HepG2 (cell line): ENCODE measurements around the gene GNAS. TPM values are rescaled to one million over a fixed set of nuclear protein-coding genes. Genes with fewer than 3 reads are reported as not detected.

Source experiments
- ATAC-seq: fragments of 200-7000 bp; cut with Tn5 transposase; 3 replicates; pipeline ENCODE4 v1.9.1; 2020; ENCODE audit warnings: mild to moderate bottlenecking, moderate library complexity
- BruUV-seq: library from RNA; stranded (reverse); fragments of 400-500 nt; replicated peaks from 2 replicates; lab custom pipeline; 2021; lab: Mats Ljungman, UMichigan
- CTCF ChIA-PET: fragments of 300-600 bp; formaldehyde crosslinking; extraction: SDS; loops from one replicate; lab custom pipeline; 2021; ENCODE audit warnings: low total read pairs, inconsistent platforms, low intra/inter-chr PET ratio; lab: Yijun Ruan, JAX
- POLR2A ChIA-PET: fragments of 350-600 bp; sonication (Branson Sonifier 250); formaldehyde crosslinking; loops from one replicate; lab custom pipeline; 2020; ENCODE audit warnings: antibody characterized with exemption, inconsistent platforms; lab: Yijun Ruan, JAX
- DNase-seq: peaks from one replicate; pipeline ENCODE4 v3.0.0-alpha.2; 2015; ENCODE audit warnings: low spot score
- FAIRE-seq: peaks from 3 replicates; lab custom pipeline; 2011; peaks lifted over from hg19 to GRCh38; lab: Jason Lieb, UNC
- H2AFZ ChIP-seq: one replicate; pipeline ENCODE4 v1.6.1; 2011; ENCODE audit warnings: low read length, inconsistent platforms
- H3K27ac ChIP-seq: fragments of 300-600 bp; 3 replicates; pipeline ENCODE4 v1.8.0; 2011; ENCODE audit warnings: mixed run types, mild to moderate bottlenecking, mixed read lengths, low read length, inconsistent platforms; ENCODE audit not compliant: insufficient read depth; ENCODE audit errors: extremely low read length
- H3K27me3 ChIP-seq, 2 experiments: fragments of 200-600 bp in 1 of 2; 2 replicates in 1 of 2; 3 replicates in 1 of 2; pipeline versions ENCODE4 v1.6.0 to v1.8.0; 2011; ENCODE audit warnings: low read length in 2 of 2, mild to moderate bottlenecking in 2 of 2, moderate library complexity in 2 of 2, inconsistent platforms in 1 of 2; ENCODE audit not compliant: insufficient read depth in 2 of 2, control insufficient read depth in 1 of 2
- H3K36me3 ChIP-seq, 2 experiments: fragments of 200-600 bp in 1 of 2; replicated peaks in 1 of 2; 2 replicates in 1 of 2; 3 replicates in 1 of 2; pipeline versions ENCODE4 v1.5.1 to v1.8.0; 2011; ENCODE audit warnings: low read length in 2 of 2, inconsistent platforms in 1 of 2; ENCODE audit not compliant: insufficient read depth in 2 of 2, control insufficient read depth in 1 of 2
- H3K4me1 ChIP-seq: 2 replicates; pipeline ENCODE4 v1.5.1; 2012; ENCODE audit warnings: low read length, inconsistent platforms; ENCODE audit not compliant: insufficient read depth
- H3K4me2 ChIP-seq: 2 replicates; pipeline ENCODE4 v1.6.0; 2011; ENCODE audit warnings: low read depth, low read length, inconsistent platforms
- H3K4me3 ChIP-seq, 3 experiments: fragments of 200-600 bp in 1 of 3; sonication (generic), shearing (Covaris generic) in 1 of 3; replicated peaks in 1 of 3; 2 replicates each; pipeline ENCODE4 v1.5.1; 2011 to 2016; ENCODE audit warnings: low read length in 3 of 3, inconsistent platforms in 2 of 3, low read depth in 2 of 3, mild to moderate bottlenecking in 2 of 3, control low read depth in 1 of 3, mixed read lengths in 1 of 3; ENCODE audit not compliant: insufficient read depth in 1 of 3
- H3K79me2 ChIP-seq: one replicate; pipeline ENCODE4 v1.6.1; 2011; ENCODE audit warnings: low read length, inconsistent platforms; ENCODE audit not compliant: insufficient read depth
- H3K9ac ChIP-seq: 2 replicates; pipeline ENCODE4 v1.6.0; 2011; ENCODE audit warnings: mild to moderate bottlenecking, low read depth, low read length, inconsistent platforms; ENCODE audit not compliant: insufficient read depth
- H3K9me3 ChIP-seq: 2 replicates; pipeline ENCODE4 v1.5.1; 2012; ENCODE audit warnings: mild to moderate bottlenecking, low read length
- H4K20me1 ChIP-seq: 2 replicates; pipeline ENCODE4 v1.6.0; 2011; ENCODE audit warnings: inconsistent platforms, mild to moderate bottlenecking, low read length, moderate library complexity; ENCODE audit not compliant: insufficient read depth
- HDAC1 ChIP-seq: sonication (generic); formaldehyde crosslinking; IDR thresholded peaks from 2 replicates; pipeline ENCODE4 v1.5.1; 2020; ENCODE audit warnings: mild to moderate bottlenecking, missing genetic modification reagents
- NR1H2 ChIP-seq: sonication (generic); formaldehyde crosslinking; IDR thresholded peaks from 2 replicates; pipeline ENCODE4 v1.8.1; 2022; ENCODE audit warnings: low read depth, missing genetic modification reagents, borderline replicate concordance
- REPIN1 ChIP-seq: sonication (generic); formaldehyde crosslinking; IDR thresholded peaks from 2 replicates; pipeline ENCODE4 v1.8.0; 2022; ENCODE audit warnings: missing genetic modification reagents, low read depth, mild to moderate bottlenecking, borderline replicate concordance
- SIN3A ChIP-seq: IDR thresholded peaks from 2 replicates; pipeline ENCODE4 v1.6.1; 2011; ENCODE audit warnings: low read depth, mild to moderate bottlenecking, control low read depth, low read length, borderline replicate concordance
- SIX4 ChIP-seq: sonication (generic); formaldehyde crosslinking; IDR thresholded peaks from 2 replicates; pipeline ENCODE4 v1.4.0; 2020; ENCODE audit warnings: missing genetic modification reagents
- ZNF619 ChIP-seq: sonication (generic); formaldehyde crosslinking; IDR thresholded peaks from 2 replicates; pipeline ENCODE4 v1.4.0; 2020; ENCODE audit warnings: mild to moderate bottlenecking, missing genetic modification reagents
- ZSCAN21 ChIP-seq: sonication (generic); formaldehyde crosslinking; IDR thresholded peaks from 2 replicates; pipeline ENCODE4 v1.8.0; 2022; ENCODE audit warnings: mild to moderate bottlenecking, missing genetic modification reagents, moderate library complexity, borderline replicate concordance
- WGBS: methylation state at CpG from one replicate; pipeline ENCODE4 v1.1.6; 2017; ENCODE audit warnings: low lambda C conversion rate; 5-methylcytosine and 5-hydroxymethylcytosine counted together
- in situ Hi-C: cut with HindIII; loops from 2 replicates; pipeline ENCODE4 v1.10.0; 2017; ENCODE audit warnings: low pct_unique_long_range_greater_than_20kb; ENCODE audit not compliant: extremely low pct_ligation_motif_present
- intact Hi-C: fragments of 100-400 bp; cut with micrococcal nuclease; formaldehyde crosslinking; loops from one replicate; pipeline ENCODE4 v1.10.0; 2022; ENCODE audit not compliant: unreplicated experiment
- polyA plus RNA-seq, 8 experiments: library from polyadenylated mRNA; depleted of rRNA in 3 of 8; stranded (reverse) in 7 of 8; unstranded in 1 of 8; fragments of >200 nt; fragmentation: Illumina TruSeq in 4 of 8; extraction: Trizol in 4 of 8; gene quantifications; 2 replicates each; pipeline versions ENCODE4 v1.2.1 to v1.2.3, GENCODE V29; 2011 to 2016; ENCODE audit warnings: low read depth in 4 of 8, missing spikeins in 1 of 8, mixed read lengths in 1 of 8; ENCODE audit not compliant: insufficient read depth in 1 of 8
- total RNA-seq, 5 experiments: library from RNA; depleted of rRNA; stranded (reverse); fragments of >200 nt; fragmentation: Illumina TruSeq; extraction: Trizol; gene quantifications; 2 replicates each; pipeline ENCODE4 v1.2.3, GENCODE V29; 2016; ENCODE audit warnings: low read depth in 1 of 5
- TF ChIP-seq, protein P1 (sequence below): IDR thresholded peaks from 2 replicates; pipeline ENCODE4 v1.6.1; 2016; ENCODE audit warnings: missing biosample characterization, missing genetic modification reagents, low read depth
- TF ChIP-seq, protein P2 (sequence below): sonication (generic); formaldehyde crosslinking; IDR thresholded peaks from 2 replicates; pipeline ENCODE4 v1.4.0; 2020; ENCODE audit warnings: missing genetic modification reagents, low read depth, mild to moderate bottlenecking, borderline replicate concordance
- TF ChIP-seq, protein P3 (sequence below): sonication (generic); formaldehyde crosslinking; IDR thresholded peaks from 2 replicates; pipeline ENCODE4 v1.5.1; 2020; ENCODE audit warnings: mild to moderate bottlenecking, moderate library complexity, missing genetic modification reagents
- TF ChIP-seq, protein P4 (sequence below), 2 experiments: sonication (generic) in 1 of 2; formaldehyde crosslinking in 1 of 2; IDR thresholded peaks; 2 replicates each; pipeline versions ENCODE4 v1.4.0 to v1.6.1; 2018 to 2020; ENCODE audit warnings: missing genetic modification reagents in 2 of 2, borderline replicate concordance in 1 of 2, low read depth in 1 of 2, mild to moderate bottlenecking in 1 of 2, missing biosample characterization in 1 of 2
- TF ChIP-seq, protein P5 (sequence below): sonication (generic); formaldehyde crosslinking; IDR thresholded peaks from 2 replicates; pipeline ENCODE4 v1.4.0; 2020; ENCODE audit warnings: missing genetic modification reagents

The GNAS gene
- total and polyA plus RNA-seq, 2 of the 13 experiments (the other 11 are each of a cell fraction or from before 2014, with no cell fraction given): 407 to 1,008 TPM

DNA sequence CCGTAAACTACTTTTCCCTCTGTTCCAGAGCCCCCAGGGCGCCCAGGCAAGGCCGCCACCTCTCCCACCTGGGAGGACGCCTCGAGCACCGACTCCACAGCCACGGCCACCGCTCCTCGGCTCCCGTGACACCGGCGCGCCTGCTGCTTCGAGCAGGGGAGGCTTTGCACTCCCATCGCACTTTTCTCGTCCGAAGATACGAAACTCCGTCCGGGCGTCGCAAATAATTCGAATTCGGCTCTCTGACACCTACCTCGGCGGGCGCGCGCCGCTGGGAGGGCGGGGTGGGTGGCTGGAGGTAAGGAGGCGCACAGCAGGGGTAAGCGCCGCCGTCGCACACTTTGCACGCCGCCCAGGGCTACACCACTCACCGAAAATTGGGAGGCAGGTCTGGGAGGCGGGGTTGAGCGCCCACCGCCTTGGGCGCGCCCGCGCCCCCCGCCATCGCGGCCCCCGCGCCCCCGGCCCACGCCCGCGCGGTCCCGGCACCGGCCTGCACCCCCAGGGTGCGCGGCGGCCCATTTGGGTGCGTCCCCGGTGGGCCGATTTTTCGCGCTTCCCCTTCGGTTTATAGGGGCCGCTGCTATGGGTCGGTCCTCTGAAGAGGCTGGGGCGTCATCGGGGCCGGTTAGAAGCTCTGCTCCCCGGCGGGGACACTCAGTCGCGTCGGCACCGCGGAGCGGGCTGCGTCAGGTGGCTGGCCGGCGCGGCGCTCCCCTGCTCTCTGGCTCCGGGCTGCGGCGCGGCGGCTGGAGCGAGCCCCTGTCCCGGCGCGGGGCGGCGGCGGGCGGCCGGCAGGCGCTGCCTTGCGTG, 36.2 kb downstream of the GNAS start:
- intact Hi-C loops (no loop called here), in situ Hi-C loops (no loop called here)
- peak; percentile 76 for DNase-seq
- H3K4me1 ChIP-seq: peaks cover 24% of the 10 kb centered on the region
- peaks cover 7% of the 10 kb centered on the region; the same call in 1 of the 2 replicates for H3K9me3 ChIP-seq
- POLR2A ChIA-PET: interaction anchor here (1.0 to 2.0 kb wide), 8 partner anchors 11 to 238 kb away, joined by 3 to 14 read pairs (median 4); partner anchors contain the start of genes ATP5F1E, PRELID3B and STX16
- ATAC-seq: peak; percentile 62
- H3K9ac ChIP-seq: peak overlapping the region; percentile 85
- H4K20me1 ChIP-seq: peaks cover 10% of the 10 kb centered on the region
- FAIRE-seq: no peak
- no peaks in the 10 kb centered on the region for H3K36me3 ChIP-seq
- H3K4me2 ChIP-seq: peak overlapping the region; percentile 74
- WGBS: 71% methylated on average over 101 of the region's 101 CpGs
- BruUV-seq: no TSS peak
- no peak overlapping the region for H2AFZ ChIP-seq
- peaks cover 0 to 3% of the 10 kb centered on the region in 2 experiments; a peak in 2 of 5 replicates for H3K27me3 ChIP-seq
- H3K79me2 ChIP-seq: peaks cover 18% of the 10 kb centered on the region
- H3K4me3 ChIP-seq: peak overlapping the region; percentile 78 to 98 (median 86)
- CTCF ChIA-PET: no interaction called here
- H3K27ac ChIP-seq: peak overlapping the region; percentile 49
- TF ChIP-seq SIN3A (peak; percentile 78; the same call in 1 of the 2 replicates), REPIN1 (CRISPR knock-in tag) (0 out of 2 replicates have a peak, but pooled peaks have one; percentile 19), HDAC1 (CRISPR knock-in tag) (peak; percentile 74), ZSCAN21 (peak; percentile 23; the same call in 1 of the 2 replicates), NR1H2 (CRISPR knock-in tag) (0 out of 2 replicates have a peak, but pooled peaks have one; percentile 39), SIX4 (CRISPR knock-in tag) (no peak), ZNF619 (0 out of 2 replicates have a peak, but pooled peaks have one; percentile 68)
- TF ChIP-seq, protein P1, sequence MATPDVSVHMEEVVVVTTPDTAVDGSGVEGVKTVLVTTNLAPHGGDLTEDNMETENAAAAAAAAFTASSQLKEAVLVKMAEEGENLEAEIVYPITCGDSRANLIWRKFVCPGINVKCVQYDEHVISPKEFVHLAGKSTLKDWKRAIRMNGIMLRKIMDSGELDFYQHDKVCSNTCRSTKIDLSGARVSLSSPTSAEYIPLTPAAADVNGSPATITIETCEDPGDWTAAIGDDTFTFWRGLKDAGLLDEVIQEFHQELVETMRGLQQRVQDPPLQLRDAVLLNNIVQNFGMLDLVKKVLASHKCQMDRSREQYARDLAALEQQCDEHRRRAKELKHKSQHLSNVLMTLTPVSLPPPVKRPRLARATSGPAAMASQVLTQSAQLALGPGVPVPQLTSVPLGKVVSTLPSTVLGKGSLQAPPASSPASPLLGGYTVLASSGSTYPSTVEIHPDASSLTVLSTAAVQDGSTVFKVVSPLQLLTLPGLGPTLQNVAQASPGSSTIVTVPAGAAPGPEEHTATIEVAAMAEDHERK: no peak
- TF ChIP-seq, protein P2, sequence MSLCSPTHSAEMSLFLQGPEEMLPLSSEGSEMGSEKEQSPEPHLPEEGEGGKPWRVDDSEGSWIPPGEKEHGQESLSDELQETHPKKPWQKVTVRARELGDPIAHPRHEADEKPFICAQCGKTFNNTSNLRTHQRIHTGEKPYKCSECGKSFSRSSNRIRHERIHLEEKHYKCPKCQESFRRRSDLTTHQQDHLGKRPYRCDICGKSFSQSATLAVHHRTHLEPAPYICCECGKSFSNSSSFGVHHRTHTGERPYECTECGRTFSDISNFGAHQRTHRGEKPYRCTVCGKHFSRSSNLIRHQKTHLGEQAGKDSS: 0 out of 2 replicates have a peak, but pooled peaks have one; percentile 26
- TF ChIP-seq, protein P3, sequence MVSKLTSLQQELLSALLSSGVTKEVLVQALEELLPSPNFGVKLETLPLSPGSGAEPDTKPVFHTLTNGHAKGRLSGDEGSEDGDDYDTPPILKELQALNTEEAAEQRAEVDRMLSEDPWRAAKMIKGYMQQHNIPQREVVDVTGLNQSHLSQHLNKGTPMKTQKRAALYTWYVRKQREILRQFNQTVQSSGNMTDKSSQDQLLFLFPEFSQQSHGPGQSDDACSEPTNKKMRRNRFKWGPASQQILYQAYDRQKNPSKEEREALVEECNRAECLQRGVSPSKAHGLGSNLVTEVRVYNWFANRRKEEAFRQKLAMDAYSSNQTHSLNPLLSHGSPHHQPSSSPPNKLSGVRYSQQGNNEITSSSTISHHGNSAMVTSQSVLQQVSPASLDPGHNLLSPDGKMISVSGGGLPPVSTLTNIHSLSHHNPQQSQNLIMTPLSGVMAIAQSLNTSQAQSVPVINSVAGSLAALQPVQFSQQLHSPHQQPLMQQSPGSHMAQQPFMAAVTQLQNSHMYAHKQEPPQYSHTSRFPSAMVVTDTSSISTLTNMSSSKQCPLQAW (CRISPR knock-in tag): no peak
- TF ChIP-seq, protein P4, sequence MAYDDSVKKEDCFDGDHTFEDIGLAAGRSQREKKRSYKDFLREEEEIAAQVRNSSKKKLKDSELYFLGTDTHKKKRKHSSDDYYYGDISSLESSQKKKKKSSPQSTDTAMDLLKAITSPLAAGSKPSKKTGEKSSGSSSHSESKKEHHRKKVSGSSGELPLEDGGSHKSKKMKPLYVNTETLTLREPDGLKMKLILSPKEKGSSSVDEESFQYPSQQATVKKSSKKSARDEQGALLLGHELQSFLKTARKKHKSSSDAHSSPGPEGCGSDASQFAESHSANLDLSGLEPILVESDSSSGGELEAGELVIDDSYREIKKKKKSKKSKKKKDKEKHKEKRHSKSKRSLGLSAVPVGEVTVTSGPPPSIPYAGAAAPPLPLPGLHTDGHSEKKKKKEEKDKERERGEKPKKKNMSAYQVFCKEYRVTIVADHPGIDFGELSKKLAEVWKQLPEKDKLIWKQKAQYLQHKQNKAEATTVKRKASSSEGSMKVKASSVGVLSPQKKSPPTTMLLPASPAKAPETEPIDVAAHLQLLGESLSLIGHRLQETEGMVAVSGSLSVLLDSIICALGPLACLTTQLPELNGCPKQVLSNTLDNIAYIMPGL (CRISPR knock-in tag; IDR thresholded peaks at IDR 0.05; ENCODE audit: borderline replicate concordance in 1 of 2, low read depth in 1 of 2): peak in 1 of 2 experiments; percentile 64; a peak in 1 of 4 replicates
- TF ChIP-seq, protein P5, sequence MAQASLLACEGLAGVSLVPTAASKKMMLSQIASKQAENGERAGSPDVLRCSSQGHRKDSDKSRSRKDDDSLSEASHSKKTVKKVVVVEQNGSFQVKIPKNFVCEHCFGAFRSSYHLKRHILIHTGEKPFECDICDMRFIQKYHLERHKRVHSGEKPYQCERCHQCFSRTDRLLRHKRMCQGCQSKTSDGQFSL (CRISPR knock-in tag): no peak
